ENCODE data around the gene KLHL2.
"Not testable (repeated sequence)": the region's sequence is repeated elsewhere in the genome, so short reads cannot be mapped to it uniquely, and the experiment has no call there.

Gene KLHL2

GRCh38 chr4:165199722-165200121, 7.6 kb upstream of the KLHL2 start:
- no peak for DNase-seq (ENCODE audit: extremely low read depth in 1 of 2, low read depth in 1 of 2)

GRCh38 chr4:165201806-165202205, 5.6 kb upstream of the KLHL2 start:
- no peak for DNase-seq (ENCODE audit: extremely low read depth in 1 of 2, low read depth in 1 of 2)

GRCh38 chr4:165203541-165204461, 3.6 kb upstream of the KLHL2 start:
- no peak for DNase-seq (ENCODE audit: extremely low read depth in 1 of 2, low read depth in 1 of 2)

- DNase-seq (ENCODE audit: extremely low read depth in 1 of 2, low read depth in 1 of 2), result no peak
These were observed 2.9 kb upstream of the KLHL2 start for GRCh38 chr4:165204462-165204830.

- no peak for DNase-seq (ENCODE audit: extremely low read depth in 1 of 2, low read depth in 1 of 2)
These were observed 338 bp upstream of the KLHL2 start for GRCh38 chr4:165207016-165207430.

GRCh38 chr4:165208221-165208652, 876 bp downstream of the KLHL2 start:
- no peak for DNase-seq (ENCODE audit: extremely low read depth in 1 of 2, low read depth in 1 of 2)

- DNase-seq (ENCODE audit: extremely low read depth in 1 of 2, low read depth in 1 of 2), result peak in 1 of 2 donors; percentile 32
These were observed 1.5 kb downstream of the KLHL2 start for GRCh38 chr4:165208741-165209388.

- DNase-seq (ENCODE audit: extremely low read depth in 1 of 2, low read depth in 1 of 2), result no peak
These were observed 2.4 kb downstream of the KLHL2 start for GRCh38 chr4:165209796-165210195.

- no peak for DNase-seq (ENCODE audit: extremely low read depth in 1 of 2, low read depth in 1 of 2)
These were observed 3.2 kb downstream of the KLHL2 start for GRCh38 chr4:165210566-165210965.

GRCh38 chr4:165212647-165213046, 5.3 kb downstream of the KLHL2 start:
- not testable (repeated sequence) for DNase-seq (ENCODE audit: extremely low read depth in 1 of 2, low read depth in 1 of 2)

- not testable (repeated sequence) for DNase-seq (ENCODE audit: extremely low read depth in 1 of 2, low read depth in 1 of 2)
These were observed 6.0 kb downstream of the KLHL2 start for GRCh38 chr4:165213404-165213803.

- DNase-seq (ENCODE audit: extremely low read depth in 1 of 2, low read depth in 1 of 2), result not testable (repeated sequence)
These were observed 6.8 kb downstream of the KLHL2 start for GRCh38 chr4:165213991-165214709.

- DNase-seq (ENCODE audit: extremely low read depth in 1 of 2, low read depth in 1 of 2), result peak in 1 of 2 donors; percentile 48
These were observed 7.8 kb downstream of the KLHL2 start for GRCh38 chr4:165215034-165215751.

GRCh38 chr4:165215761-165216487, 8.6 kb downstream of the KLHL2 start:
- not testable (repeated sequence) for DNase-seq (ENCODE audit: extremely low read depth in 1 of 2, low read depth in 1 of 2)

- no peak for DNase-seq (ENCODE audit: extremely low read depth in 1 of 2, low read depth in 1 of 2)
These were observed 10.0 kb downstream of the KLHL2 start for GRCh38 chr4:165217325-165217724.

GRCh38 chr4:165221306-165221705, 13.9 kb downstream of the KLHL2 start:
- not testable (repeated sequence) for DNase-seq (ENCODE audit: extremely low read depth in 1 of 2, low read depth in 1 of 2)

GRCh38 chr4:165221993-165222650, 14.8 kb downstream of the KLHL2 start:
- not testable (repeated sequence) for DNase-seq (ENCODE audit: extremely low read depth in 1 of 2, low read depth in 1 of 2)

- DNase-seq (ENCODE audit: extremely low read depth in 1 of 2, low read depth in 1 of 2), result no peak
These were observed 15.3 kb downstream of the KLHL2 start for GRCh38 chr4:165222651-165222994.

GRCh38 chr4:165227401-165227800, 20.0 kb downstream of the KLHL2 start:
- DNase-seq (ENCODE audit: extremely low read depth in 1 of 2, low read depth in 1 of 2), result not testable (repeated sequence)
